ENCODE data around the gene CIT. TPM values are rescaled to one million over a fixed set of nuclear protein-coding genes. Genes with fewer than 3 reads are reported as not detected.

The CIT gene
- total and polyA plus RNA-seq, 8 donors, result 0.38 to 2.7 (median 0.84) TPM

DNA sequence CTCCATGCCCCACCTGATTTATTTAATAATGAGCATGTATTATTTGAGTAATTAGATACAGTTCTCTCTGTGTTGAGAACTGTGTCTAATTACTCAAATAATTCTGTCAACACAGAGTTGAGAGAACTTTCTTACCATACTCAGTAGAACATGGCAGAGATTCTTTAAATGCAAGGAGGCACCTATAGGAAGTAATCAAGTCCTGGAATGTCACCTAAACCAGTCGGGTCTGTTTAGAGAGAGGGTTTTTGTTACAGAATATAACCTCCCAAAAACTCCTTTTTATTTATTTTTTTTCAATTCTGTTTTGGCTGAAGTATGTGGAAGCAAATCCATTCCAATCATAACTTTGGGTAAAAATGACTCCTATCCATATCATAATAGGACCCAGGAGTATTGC is 37.5 kb upstream of the CIT start:
- H3K4me3 ChIP-seq, result no peak overlapping the region
- DNase-seq (no peak), FAIRE-seq (no peak), ATAC-seq (no peak)
- no peaks in the 10 kb centered on the region for H3K9me3 ChIP-seq
- no peaks in the 10 kb centered on the region for H3K27me3 ChIP-seq
- no peaks in the 10 kb centered on the region for H3K4me1 ChIP-seq
- WGBS, 2 donors, result 7 to 14% methylated on average over 1 of the region's 1 CpG
- intact Hi-C loops (cut with DNase I), result no loop called here
- H3K36me3 ChIP-seq, result no peaks in the 10 kb centered on the region
- TF ChIP-seq, protein P1, sequence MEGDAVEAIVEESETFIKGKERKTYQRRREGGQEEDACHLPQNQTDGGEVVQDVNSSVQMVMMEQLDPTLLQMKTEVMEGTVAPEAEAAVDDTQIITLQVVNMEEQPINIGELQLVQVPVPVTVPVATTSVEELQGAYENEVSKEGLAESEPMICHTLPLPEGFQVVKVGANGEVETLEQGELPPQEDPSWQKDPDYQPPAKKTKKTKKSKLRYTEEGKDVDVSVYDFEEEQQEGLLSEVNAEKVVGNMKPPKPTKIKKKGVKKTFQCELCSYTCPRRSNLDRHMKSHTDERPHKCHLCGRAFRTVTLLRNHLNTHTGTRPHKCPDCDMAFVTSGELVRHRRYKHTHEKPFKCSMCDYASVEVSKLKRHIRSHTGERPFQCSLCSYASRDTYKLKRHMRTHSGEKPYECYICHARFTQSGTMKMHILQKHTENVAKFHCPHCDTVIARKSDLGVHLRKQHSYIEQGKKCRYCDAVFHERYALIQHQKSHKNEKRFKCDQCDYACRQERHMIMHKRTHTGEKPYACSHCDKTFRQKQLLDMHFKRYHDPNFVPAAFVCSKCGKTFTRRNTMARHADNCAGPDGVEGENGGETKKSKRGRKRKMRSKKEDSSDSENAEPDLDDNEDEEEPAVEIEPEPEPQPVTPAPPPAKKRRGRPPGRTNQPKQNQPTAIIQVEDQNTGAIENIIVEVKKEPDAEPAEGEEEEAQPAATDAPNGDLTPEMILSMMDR (IDR thresholded peaks at IDR 0.05), result no peak
- H3K27ac ChIP-seq, result no peak overlapping the region

DNA sequence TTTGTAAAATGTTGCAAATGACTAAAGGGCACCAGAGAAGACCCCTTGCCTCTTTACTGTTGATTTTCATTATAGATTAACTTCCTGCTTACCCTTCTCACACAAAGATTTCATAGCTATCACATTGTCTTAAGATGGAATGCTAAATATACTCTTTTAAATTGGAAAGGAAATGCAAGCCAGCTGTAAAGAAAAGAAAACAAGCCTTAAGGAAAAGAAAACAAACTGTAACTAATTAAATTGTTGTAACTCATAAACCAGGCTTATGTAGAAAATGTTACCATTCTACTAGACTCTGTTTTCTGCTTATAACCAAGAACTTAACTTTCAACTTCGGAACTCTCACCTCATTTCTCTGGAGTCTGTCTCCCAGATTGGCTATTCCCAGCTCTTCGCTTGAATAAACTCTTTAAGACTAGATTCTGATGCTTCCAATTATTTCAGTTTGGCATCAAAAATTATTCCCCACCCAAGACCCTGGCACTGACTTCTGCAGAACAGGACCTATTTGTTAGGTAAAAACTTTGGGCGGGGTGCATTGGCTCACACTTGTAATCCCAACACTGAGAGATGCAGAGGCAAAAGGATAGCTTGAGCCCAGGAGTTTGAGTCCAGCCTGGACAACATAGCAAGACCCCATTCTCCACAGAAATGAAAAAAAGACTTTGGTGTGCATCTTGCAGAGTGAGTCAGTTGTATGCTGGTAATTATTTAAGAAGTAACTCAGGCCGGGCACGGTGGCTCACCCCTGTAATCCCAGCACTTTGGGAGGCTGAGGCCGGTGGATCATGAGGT is 36.6 kb upstream of the CIT start:
- no peaks in the 10 kb centered on the region for H3K27me3 ChIP-seq
- H3K36me3 ChIP-seq, result no peaks in the 10 kb centered on the region
- no peaks in the 10 kb centered on the region for H3K4me1 ChIP-seq
- no peaks in the 10 kb centered on the region for H3K9me3 ChIP-seq
- TF ChIP-seq, protein P1 (IDR thresholded peaks at IDR 0.05), result no peak
- H3K4me3 ChIP-seq, result no peak overlapping the region
- intact Hi-C loops (cut with DNase I), result no loop called here
- 91 to 93% methylated on average over 6 of the region's 6 CpGs for WGBS, 2 donors
- ATAC-seq (no peak), FAIRE-seq (no peak), DNase-seq (no peak)
- no peak overlapping the region for H3K27ac ChIP-seq

DNA sequence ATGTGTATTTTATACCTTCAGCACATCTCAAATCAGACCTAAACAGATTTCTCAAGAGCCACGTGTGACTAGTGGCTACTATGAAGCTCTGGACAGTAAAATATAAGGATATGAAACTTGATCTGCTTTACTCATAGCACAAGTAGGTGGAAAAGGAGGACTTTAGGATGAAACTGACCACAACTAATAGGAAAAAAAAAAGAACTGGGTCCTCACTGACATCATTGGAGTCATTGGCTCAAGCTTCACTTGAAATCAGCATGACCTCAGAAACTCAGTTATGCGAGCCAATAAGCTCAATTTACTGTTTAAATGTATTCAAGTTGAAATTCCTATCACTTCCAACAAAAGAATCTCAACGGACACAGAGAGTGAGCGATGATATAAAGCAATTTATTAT is 34.1 kb upstream of the CIT start:
- H3K4me1 ChIP-seq, result no peaks in the 10 kb centered on the region
- WGBS, 2 donors, result 54 to 55% methylated on average over 4 of the region's 4 CpGs
- H3K27me3 ChIP-seq, result no peaks in the 10 kb centered on the region
- TF ChIP-seq, protein P1 (IDR thresholded peaks at IDR 0.05), result no peak
- no peak overlapping the region for H3K4me3 ChIP-seq
- H3K36me3 ChIP-seq, result no peaks in the 10 kb centered on the region
- no peak overlapping the region for H3K27ac ChIP-seq
- no peak for ATAC-seq
- H3K9me3 ChIP-seq, result no peaks in the 10 kb centered on the region
- FAIRE-seq, result no peak
- intact Hi-C loops (cut with DNase I), result no loop called here
- no peak for DNase-seq

DNA sequence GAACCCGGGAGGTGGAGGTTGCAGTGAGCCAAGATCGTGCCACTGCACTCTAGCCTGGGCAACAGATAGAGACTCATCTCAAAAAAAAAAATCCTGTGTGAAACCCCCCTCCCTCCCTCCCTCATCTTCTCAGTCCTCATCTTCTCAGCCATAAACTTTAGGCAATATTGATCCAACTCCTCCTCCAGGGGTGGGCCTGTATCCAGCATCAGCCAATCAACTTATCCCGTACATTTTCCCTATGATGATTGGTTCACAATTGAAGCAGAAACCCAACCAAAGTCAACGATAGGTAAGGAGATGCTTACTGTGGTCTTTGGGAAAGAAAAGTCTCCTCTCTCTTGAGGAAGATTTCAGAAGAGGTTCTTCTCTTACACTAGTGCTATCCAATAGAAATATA is 33.5 kb upstream of the CIT start:
- TF ChIP-seq, protein P1 (IDR thresholded peaks at IDR 0.05), result no peak

DNA sequence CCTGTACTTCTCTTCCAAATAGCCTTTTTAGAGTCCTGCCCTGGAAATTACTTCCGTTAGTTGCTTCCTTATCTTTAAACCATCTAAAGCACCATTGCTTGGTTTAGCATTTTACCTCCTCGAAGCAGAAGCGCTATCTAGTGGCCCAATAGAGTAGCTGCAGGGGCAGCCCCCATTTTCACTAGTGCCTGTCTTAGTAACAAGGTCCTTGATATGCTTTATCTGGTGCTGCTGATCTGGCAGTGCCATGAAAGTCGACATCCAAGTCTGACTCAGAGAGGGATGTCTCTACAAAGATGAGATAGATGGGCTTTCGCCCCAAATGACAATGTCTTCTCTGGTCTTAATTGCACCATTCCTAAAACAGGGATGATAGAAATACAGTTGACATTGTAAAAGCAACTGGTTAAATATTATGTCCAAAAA is 25.0 kb upstream of the CIT start:
- 0 to 3% methylated on average over 5 of the region's 5 CpGs for WGBS, 2 donors
- intact Hi-C loops (cut with DNase I), result no loop called here
- DNase-seq (peak in 5 of 6 donors; percentile 18 to 70 (median 47)), ATAC-seq (peak; percentile 64 to 94 (median 86)), FAIRE-seq (no peak)
- H3K4me3 ChIP-seq, result no peak overlapping the region
- H3K9me3 ChIP-seq, result no peaks in the 10 kb centered on the region
- TF ChIP-seq, protein P1 (IDR thresholded peaks at IDR 0.05), result peak; percentile 27 to 78 (median 72)
- H3K27me3 ChIP-seq, result no peaks in the 10 kb centered on the region
- no peaks in the 10 kb centered on the region for H3K36me3 ChIP-seq
- no peaks in the 10 kb centered on the region for H3K4me1 ChIP-seq
- no peak overlapping the region for H3K27ac ChIP-seq

More for the DNA sequence above, 33.5 kb upstream of the CIT start:
- DNase-seq (no peak), FAIRE-seq (no peak), ATAC-seq (no peak)
- WGBS, 2 donors, result 76 to 82% methylated on average over 4 of the region's 4 CpGs
- intact Hi-C loops (cut with DNase I), result no loop called here
- no peaks in the 10 kb centered on the region for H3K27me3 ChIP-seq
- no peaks in the 10 kb centered on the region for H3K9me3 ChIP-seq
- H3K36me3 ChIP-seq, result no peaks in the 10 kb centered on the region
- H3K4me3 ChIP-seq, result no peak overlapping the region
- no peaks in the 10 kb centered on the region for H3K4me1 ChIP-seq
- H3K27ac ChIP-seq, result no peak overlapping the region

All from pancreas (tissue), 10 donors.